Stimulated activated CD4-positive, alpha-beta T cell treated with anti-CD3 and anti-CD28 coated beads, TNF-alpha, amount 100 ng/mL, for 4 hours (primary cell): ENCODE measurements around the gene GLTPD2.
"Not testable (repeated sequence)": the region's sequence is repeated elsewhere in the genome, so short reads cannot be mapped to it uniquely, and the experiment has no call there.

ENCODE experiments used
- DNase-seq, 3 experiments: peaks; one replicate each; pipeline ENCODE4 v3.0.0-alpha.2; 2020; ENCODE audit warnings: low read depth in 3 of 3

The GLTPD2 gene

GRCh38 chr17:4807605-4808377 is 19.0 kb downstream of the GLTPD2 start:
- DNase-seq, result no peak

- no peak for DNase-seq
Measured at GRCh38 chr17:4808378-4808767, 19.6 kb downstream of the GLTPD2 start.

DNA sequence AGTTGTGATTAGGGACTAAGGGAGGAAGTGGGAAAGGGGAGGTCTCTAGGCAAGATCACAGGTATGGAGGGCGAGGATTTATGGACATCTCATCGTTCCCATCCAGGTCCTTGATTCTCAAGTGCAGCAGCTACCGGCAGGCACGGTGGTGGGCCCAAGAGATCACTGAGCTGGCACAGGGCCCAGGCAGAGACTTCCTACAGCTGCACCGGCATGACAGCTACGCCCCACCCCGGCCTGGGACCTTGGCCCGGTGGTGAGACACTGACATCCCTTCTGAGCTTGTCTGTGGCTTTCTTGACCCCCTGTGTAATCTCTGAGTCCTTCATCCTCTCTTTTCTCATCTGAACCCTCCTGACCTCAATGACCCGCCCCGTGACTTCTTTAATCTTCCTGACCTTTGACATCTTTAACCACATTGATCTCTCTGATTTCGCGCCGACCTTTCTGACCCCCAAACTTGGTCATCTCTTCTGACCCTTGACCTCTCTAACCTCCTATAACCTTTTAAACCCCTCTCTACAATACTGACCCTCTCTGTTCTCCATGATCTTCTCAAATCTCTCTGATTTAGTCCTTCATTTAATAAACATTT is 22.0 kb downstream of the GLTPD2 start:
- DNase-seq, result no peak

- no peak for DNase-seq
Measured at GRCh38 chr17:4811471-4811870, 22.7 kb downstream of the GLTPD2 start.

DNA sequence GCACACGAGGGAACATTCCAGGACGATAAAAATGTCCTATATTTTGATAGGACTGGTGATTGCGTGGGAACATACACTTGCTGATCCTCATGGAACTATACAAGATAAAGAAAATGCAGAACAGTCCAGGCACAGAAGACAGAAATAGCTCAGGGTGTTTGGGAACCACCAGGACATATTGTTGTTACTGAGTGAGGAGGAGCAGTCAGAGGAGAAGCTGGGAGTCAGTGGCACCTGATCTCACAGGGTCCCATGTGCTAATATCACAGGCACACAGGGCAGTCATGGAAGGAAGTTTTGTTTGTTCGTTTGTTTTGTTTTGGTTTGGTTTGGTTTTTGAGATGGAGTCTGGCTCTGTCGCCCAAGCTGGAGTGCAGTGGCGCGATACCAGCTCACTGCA is 23.9 kb downstream of the GLTPD2 start:
- DNase-seq, result no peak

- no peak for DNase-seq
Measured at GRCh38 chr17:4815043-4815675, 26.4 kb downstream of the GLTPD2 start.

DNA sequence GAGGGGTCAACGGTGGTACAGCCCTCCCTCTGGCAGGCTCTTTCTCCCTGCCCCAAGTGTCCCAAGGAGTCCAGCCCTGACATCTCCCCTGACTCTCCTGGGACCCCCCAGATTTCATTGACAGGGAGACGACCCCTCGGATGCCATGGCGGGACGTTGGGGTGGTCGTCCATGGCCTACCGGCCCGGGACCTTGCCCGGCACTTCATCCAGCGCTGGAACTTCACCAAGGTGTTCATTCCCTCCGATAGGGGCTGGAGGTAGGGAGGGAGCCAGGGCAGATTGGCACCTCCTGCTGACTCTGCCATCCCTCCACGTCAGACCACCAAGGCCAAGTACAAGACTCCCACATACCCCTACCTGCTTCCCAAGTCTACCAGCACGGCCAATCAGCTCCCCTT is 28.1 kb downstream of the GLTPD2 start:
- DNase-seq, result no peak

DNA sequence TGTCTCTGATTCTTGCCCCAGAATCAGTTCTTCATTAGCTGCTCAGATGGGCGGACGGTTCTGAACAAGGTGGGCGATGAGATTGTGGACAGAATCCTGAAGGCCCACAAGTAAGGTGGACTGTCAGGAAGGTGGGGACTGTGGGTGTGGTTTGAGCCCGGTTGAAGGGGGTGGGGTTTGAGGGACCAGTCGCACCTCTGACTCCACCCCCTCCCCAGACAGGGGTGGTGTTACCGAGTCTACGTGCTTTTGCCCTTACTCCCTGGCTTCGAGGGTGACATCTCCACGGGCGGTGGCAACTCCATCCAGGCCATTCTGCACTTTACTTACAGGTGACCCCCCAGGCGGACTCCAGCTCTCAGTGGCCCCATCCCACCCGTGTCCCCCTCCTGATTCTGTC is 29.5 kb downstream of the GLTPD2 start:
- DNase-seq, result no peak

- no peak for DNase-seq
Measured at GRCh38 chr17:4822835-4823234, 34.1 kb downstream of the GLTPD2 start.

- no peak for DNase-seq
Measured at GRCh38 chr17:4823373-4824089, 34.8 kb downstream of the GLTPD2 start.

- DNase-seq, result no peak
Measured at GRCh38 chr17:4827399-4827798, 38.6 kb downstream of the GLTPD2 start.

DNA sequence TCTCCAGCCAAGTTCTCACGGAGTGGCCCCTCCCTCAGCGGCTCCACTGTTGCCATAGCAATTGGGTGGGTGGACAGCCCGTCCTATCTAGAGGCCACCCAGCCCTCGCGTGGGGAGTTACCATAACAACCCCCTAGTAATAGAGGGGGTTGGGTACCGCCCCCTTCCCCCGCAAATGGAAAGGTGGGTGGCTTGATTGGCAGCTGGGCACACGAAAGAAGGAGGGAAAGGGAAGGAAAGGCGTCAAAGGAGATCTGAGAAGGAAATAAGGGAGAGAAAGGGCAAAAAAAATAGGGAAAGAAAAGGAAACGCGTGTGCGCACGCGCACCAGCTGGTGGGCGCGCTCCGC is 44.0 kb downstream of the GLTPD2 start:
- not testable (repeated sequence) for DNase-seq

DNA sequence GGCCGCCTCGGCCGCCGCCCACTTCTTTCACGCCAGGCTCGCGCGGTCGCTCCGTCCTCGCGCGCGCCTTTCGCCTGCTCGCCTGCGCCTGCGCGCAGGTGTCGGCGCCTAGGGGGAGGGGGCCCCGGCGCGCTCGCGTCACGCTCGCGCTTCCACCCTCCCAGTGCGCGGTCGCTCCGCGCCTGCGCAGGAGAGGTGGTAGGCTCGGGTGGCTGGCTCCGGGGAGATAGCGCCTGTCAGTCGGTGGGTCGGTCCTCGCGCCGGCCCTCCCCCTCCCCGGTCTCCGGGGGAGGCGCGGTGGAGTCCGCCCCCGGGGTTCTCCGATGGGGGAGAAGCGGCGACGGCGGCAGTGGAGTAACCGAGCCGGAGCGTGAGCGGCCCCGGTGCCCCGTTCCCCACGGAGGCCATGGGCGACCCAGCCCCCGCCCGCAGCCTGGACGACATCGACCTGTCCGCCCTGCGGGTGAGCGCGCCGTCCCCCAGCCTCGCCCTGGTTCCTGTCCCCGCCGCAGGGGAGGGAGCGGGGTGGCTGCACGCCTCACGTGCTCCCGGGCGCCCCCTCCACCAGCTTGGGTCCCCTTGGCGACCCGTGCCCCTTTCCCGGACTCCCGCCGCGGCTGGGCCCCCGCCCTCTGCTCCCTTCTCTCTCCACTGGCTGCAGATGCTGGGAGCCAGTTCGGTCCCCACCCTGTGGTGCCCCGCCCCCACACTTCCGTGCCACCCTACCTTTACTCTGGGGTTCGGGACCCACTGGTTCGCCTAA is 44.6 kb downstream of the GLTPD2 start, which contains the start of gene MINK1:
Gene MINK1, plus strand, starts transcription at position 163 of the 763 bp plus-strand sequence. Its CDS starts 244 bp downstream, at position 407.
- peak; percentile 73 to 81 (median 80) for DNase-seq

DNA sequence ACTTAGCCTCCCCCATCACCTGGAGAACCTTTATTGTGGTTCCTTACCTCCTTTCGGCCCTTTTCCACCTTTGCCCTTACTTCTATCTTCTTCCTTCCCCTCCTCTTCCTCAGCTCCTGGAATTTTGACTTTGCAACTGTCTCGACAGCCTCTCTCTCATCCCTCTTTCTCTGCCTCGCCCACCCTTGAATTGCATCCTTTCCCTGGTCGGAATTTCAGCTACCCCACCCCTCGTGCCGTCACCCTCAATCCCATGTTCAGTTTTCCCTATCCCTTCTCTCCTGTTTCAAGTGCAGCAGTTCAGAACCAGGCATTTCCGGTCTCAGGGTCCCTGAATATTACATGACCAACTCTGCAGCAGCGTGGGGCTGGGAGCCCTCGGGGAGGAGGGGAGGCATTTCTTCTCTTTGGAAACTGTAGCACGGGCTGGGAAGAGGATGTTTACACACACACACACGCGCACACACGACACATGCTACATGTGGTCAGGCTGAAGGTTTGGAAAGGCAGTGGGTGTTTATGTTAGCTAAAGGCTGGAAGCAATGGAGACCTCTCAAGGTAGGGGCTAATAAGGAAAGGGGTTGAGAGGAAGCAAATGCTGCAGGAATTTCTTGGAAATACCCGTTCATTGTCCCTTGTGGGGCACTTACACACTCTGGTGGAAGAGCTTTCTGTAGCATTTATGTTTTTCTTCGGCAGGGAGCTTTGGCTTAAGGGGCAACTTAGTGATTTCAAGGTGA is 45.3 kb downstream of the GLTPD2 start:
- DNase-seq, result no peak

DNA sequence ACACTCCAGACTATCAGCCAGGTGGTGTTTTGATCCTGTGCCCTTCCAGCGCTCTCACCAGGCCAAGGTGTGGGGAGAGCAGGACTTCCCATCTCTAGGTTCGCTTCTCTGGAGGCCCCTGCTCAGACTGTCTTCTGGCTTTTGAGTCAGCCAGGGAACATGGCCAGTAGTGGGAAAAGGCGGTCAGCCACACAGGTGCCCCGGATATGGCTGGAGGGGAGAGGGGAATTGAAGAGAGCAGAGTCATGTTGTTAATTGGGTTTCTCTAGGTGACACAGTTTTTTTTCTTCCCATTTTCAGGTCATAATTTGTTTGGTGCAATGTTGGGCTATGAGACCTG is 45.9 kb downstream of the GLTPD2 start:
- DNase-seq, result no peak

- DNase-seq, result no peak
Measured at GRCh38 chr17:4836221-4836620, 47.5 kb downstream of the GLTPD2 start.

DNA sequence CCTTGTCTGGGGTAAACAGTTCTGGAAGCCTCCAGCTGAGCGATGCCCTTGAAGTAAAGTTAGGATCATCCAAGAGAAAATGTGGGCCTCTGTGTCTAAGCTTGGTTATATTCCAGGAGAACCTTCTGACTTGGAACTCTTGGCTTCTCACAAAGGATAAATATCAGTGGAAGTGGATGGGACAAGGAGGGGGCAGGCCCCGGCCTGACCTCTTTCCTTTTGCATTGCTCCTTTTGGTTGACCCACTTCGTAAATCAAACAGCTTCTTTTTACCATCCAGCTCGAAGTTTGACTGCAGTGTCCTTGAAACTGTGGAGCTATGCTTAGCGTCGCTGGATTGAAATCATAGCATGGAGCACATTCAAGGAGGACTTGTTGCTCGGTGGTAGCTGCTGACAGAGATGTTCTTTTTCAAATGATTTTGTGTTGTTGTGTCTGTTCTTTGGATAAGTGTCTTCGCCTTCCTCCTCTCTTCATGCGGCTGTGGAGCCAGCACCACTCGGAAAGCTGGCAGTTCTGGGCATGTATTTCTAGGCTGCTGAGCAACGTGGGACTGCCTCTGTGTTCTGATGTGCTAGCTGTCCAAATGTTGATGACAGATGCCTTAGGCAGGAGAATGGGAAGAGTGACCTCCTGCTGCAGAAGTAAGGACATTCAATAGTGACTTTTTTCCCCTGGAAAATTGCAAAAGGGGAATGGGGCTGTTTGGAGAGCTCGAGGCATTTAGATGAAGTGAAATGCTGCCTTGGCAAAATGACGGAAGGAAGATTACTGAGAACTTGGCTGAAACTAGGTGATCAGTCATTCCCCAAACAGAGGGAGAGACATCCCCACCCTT is 48.9 kb downstream of the GLTPD2 start:
- DNase-seq, result no peak

GRCh38 chr17:4838309-4838785 is 49.6 kb downstream of the GLTPD2 start:
- no peak for DNase-seq

- no peak for DNase-seq
Measured at GRCh38 chr17:4839221-4839620, 50.5 kb downstream of the GLTPD2 start.
